ENCODE data around the gene CYP4F22. TPM values are rescaled to one million over a fixed set of nuclear protein-coding genes. Genes with fewer than 3 reads are reported as not detected.

Gene CYP4F22
- total and polyA plus RNA-seq, 10 of the 15 experiments (the other 5 are each of a cell fraction or from before 2014, with no cell fraction given), result not detected

DNA sequence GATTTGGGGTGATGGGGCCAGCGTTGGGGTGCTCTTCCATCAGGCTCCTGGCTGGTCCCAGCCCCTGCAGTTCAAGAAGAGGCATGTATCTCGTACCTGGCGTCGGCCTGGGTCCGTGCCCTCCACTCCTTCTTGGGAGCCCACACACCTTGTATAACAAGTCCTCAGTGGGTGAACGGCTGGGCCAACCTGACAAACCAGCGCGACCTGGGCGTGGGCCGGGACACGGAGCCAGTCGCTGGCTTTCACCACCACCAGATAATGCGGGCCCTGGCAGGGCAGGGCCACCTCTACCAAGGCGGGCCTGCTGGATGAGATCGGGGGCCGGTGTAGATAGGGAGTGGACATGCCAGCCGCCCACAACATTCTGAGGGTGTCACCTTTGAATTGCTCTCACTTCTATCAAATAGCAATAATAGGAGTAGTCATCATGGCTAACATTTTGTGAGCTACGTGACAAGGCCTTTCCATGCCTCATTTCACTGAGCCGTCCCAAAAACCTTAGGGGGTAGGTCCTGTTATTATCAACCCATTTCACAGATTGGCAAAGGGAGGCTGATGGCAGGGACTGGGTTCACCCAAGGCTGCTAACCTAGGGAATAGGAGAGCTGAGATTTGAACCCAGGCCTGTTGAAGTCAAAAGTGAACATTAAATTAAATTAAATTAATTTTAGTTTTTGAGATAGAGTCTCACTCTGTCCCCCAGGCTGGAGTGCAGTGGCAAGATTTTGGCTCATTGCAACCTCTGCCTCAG is 3.5 kb downstream of the CYP4F22 start:
- ChIA-PET POLR2A (no interaction called here), CTCF (no interaction called here), RAD21 (ENCODE audit: unreplicated experiment) (no interaction called here), SMC1A (ENCODE audit: uncharacterized antibody, unreplicated experiment) (no interaction called here)
- H3K4me3 ChIP-seq, result no peak overlapping the region
- intact Hi-C loops (cut with micrococcal nuclease; ENCODE audit: unreplicated experiment), result no loop called here
- no peak for ATAC-seq
- H3K9me3 ChIP-seq (replicated peaks; ENCODE audit: control insufficient read depth, insufficient read depth, low read length), result no peaks in the 10 kb centered on the region; the same call in 1 of the 3 replicates
- no peak for DNase-seq (ENCODE audit: low read depth, low spot score)
- H3K79me2 ChIP-seq (ENCODE audit: control insufficient read depth, insufficient read depth, low read length), result no peaks in the 10 kb centered on the region
- H3K4me1 ChIP-seq (ENCODE audit: control insufficient read depth, insufficient read depth, low read length), result no peaks in the 10 kb centered on the region
- H3K27ac ChIP-seq (ENCODE audit: control insufficient read depth, insufficient read depth), result no peak overlapping the region
- no TSS peak for BruUV-seq (replicated peaks)
- in situ Hi-C loops (cut with MboI), result no loop called here
- H3K4me2 ChIP-seq (ENCODE audit: control insufficient read depth, insufficient read depth), result no peak overlapping the region
- H4K20me1 ChIP-seq (ENCODE audit: control insufficient read depth, insufficient read depth), result no peaks in the 10 kb centered on the region
- H2AFZ ChIP-seq (ENCODE audit: control insufficient read depth, low read depth, low read length), result no peak overlapping the region
- no peak overlapping the region for H3K9ac ChIP-seq (ENCODE audit: control insufficient read depth, insufficient read depth, low read length)
- no peak for FAIRE-seq
- peaks cover 0 to 2% of the 10 kb centered on the region in 2 experiments; a peak in 2 of 4 replicates for H3K27me3 ChIP-seq (replicated peaks in 1 of 2; ENCODE audit: control insufficient read depth in 2 of 2, insufficient read depth in 2 of 2, low read length in 1 of 2)
- 67% methylated on average over 18 of the region's 19 CpGs for WGBS (ENCODE audit: insufficient coverage, insufficient replicate concordance, low lambda C conversion rate, missing lambda C conversion rate)
- no peaks in the 10 kb centered on the region for H3K36me3 ChIP-seq (ENCODE audit: control insufficient read depth in 2 of 2, insufficient read depth in 2 of 2, low read length in 1 of 2)
- no peak for TF ChIP-seq GATAD2B (conservative IDR thresholded peaks at IDR 0.05; ENCODE audit: low read depth)
- no peak for TF ChIP-seq ZNF207 (IDR thresholded peaks at IDR 0.05; ENCODE audit: borderline replicate concordance)
- TF ChIP-seq NFYA (IDR thresholded peaks at IDR 0.05; ENCODE audit: borderline replicate concordance, low read depth, low read length), result no peak
- TF ChIP-seq NR2C2 (IDR thresholded peaks at IDR 0.05; ENCODE audit: borderline replicate concordance, control insufficient read depth, insufficient read length, low read depth), result no peak
- no peak for TF ChIP-seq BACH1 (IDR thresholded peaks at IDR 0.05; ENCODE audit: borderline replicate concordance)
- TF ChIP-seq NFXL1 (IDR thresholded peaks at IDR 0.05; ENCODE audit: borderline replicate concordance), result no peak
- no peak for TF ChIP-seq BCLAF1 (IDR thresholded peaks at IDR 0.05)
- no peak for TF ChIP-seq IRF4 (IDR thresholded peaks at IDR 0.05; ENCODE audit: low read depth, low read length)
- TF ChIP-seq EZH2 (IDR thresholded peaks at IDR 0.05; ENCODE audit: borderline replicate concordance, control insufficient read depth, low read depth, low read length), result no peak
- TF ChIP-seq RELA (IDR thresholded peaks at IDR 0.05; ENCODE audit: borderline replicate concordance, partially characterized antibody), result no peak
- TF ChIP-seq SRF (IDR thresholded peaks at IDR 0.05; ENCODE audit: low read depth in 2 of 2, low read length in 2 of 2), result no peak
- TF ChIP-seq IKZF1 (conservative IDR thresholded peaks at IDR 0.05), result no peak
- no peak for TF ChIP-seq NBN (IDR thresholded peaks at IDR 0.05)
- TF ChIP-seq CBX5 (IDR thresholded peaks at IDR 0.05; ENCODE audit: low read depth), result no peak
- TF ChIP-seq, protein P1, sequence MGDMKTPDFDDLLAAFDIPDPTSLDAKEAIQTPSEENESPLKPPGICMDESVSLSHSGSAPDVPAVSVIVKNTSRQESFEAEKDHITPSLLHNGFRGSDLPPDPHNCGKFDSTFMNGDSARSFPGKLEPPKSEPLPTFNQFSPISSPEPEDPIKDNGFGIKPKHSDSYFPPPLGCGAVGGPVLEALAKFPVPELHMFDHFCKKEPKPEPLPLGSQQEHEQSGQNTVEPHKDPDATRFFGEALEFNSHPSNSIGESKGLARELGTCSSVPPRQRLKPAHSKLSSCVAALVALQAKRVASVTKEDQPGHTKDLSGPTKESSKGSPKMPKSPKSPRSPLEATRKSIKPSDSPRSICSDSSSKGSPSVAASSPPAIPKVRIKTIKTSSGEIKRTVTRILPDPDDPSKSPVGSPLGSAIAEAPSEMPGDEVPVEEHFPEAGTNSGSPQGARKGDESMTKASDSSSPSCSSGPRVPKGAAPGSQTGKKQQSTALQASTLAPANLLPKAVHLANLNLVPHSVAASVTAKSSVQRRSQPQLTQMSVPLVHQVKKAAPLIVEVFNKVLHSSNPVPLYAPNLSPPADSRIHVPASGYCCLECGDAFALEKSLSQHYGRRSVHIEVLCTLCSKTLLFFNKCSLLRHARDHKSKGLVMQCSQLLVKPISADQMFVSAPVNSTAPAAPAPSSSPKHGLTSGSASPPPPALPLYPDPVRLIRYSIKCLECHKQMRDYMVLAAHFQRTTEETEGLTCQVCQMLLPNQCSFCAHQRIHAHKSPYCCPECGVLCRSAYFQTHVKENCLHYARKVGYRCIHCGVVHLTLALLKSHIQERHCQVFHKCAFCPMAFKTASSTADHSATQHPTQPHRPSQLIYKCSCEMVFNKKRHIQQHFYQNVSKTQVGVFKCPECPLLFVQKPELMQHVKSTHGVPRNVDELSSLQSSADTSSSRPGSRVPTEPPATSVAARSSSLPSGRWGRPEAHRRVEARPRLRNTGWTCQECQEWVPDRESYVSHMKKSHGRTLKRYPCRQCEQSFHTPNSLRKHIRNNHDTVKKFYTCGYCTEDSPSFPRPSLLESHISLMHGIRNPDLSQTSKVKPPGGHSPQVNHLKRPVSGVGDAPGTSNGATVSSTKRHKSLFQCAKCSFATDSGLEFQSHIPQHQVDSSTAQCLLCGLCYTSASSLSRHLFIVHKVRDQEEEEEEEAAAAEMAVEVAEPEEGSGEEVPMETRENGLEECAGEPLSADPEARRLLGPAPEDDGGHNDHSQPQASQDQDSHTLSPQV (IDR thresholded peaks at IDR 0.05), result no peak
- no peak for TF ChIP-seq KLF5 (IDR thresholded peaks at IDR 0.05; ENCODE audit: partially characterized antibody)
- no peak for TF ChIP-seq MYC (IDR thresholded peaks at IDR 0.05; ENCODE audit: insufficient read depth, insufficient read length, insufficient replicate concordance, low read length, severe bottlenecking)
- TF ChIP-seq BRCA1 (IDR thresholded peaks at IDR 0.05; ENCODE audit: low read depth, low read length), result no peak

Data from GM12878 (cell line).